Measurements from ENCODE around the gene SLC2A4.

DNA sequence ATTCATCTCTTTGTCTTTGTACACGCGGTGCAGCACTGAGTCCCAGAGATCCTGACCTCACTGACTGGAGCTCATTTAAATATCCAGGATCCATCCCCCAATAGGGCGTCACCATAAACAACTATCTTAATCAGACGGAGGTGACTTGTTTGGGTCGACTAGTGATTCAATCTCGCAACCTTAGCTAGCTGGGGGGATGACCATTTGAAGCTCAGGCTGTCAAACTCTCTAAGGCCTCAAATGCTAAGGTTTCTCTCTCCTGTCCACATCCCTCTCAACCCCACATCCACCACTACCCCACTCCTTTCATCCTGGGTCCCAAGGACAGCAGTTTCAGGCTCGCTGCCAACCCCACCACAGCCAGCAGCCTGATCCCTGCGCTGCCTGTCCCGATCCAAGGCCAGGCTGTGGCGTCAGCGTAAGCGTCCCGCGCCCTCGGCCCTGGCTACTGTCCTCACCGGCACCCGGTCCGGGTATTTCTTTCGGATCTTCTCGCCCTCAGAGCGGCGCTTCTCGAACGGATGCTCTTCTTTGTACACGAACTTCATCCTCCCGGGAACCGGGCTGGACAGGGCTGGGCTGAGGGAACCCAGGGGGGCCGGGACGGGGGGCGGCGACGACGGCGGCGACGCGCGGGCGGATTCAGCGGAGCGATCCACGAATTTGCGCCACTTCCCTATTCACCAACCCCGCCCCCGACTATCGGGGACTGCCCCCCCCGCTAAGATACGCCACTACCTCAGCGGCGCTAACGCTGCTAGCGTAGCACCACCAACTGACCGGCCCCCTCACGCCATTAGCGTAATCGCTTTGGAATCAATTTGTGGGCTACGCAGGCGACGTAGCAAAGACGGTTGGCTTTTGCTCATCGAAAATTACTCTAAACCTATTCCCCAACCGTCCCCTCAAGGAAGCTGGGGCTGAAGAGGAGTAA, 39.5 kb upstream of the SLC2A4 start, which contains the start of gene GABARAP:
- TF ChIP-seq CTCF (IDR thresholded peaks at IDR 0.05), result no peak
- peak in 1 of 2 donors; percentile 76 for TF ChIP-seq POLR2A (IDR thresholded peaks at IDR 0.05)
- TF ChIP-seq POLR2AphosphoS5 (IDR thresholded peaks at IDR 0.05; ENCODE audit: insufficient read depth in 1 of 2, low read depth in 1 of 2), result peak in 1 of 2 donors; percentile 94
